Activated effector memory CD4-positive, alpha-beta T cell treated with Interleukin-2 at 50 U/mL for 16 hours (primary cell): ENCODE data around the gene MYRIP.
"Not testable (repeated sequence)": the region's sequence is repeated elsewhere in the genome, so short reads cannot be mapped to it uniquely, and the experiment has no call there.

Source experiments
- DNase-seq: peaks from one replicate; pipeline ENCODE4 v3.0.0-alpha.2; 2020

Gene MYRIP

GRCh38 chr3:40248591-40248990 lies 439.2 kb downstream of the MYRIP start:
- no peak for DNase-seq

DNA sequence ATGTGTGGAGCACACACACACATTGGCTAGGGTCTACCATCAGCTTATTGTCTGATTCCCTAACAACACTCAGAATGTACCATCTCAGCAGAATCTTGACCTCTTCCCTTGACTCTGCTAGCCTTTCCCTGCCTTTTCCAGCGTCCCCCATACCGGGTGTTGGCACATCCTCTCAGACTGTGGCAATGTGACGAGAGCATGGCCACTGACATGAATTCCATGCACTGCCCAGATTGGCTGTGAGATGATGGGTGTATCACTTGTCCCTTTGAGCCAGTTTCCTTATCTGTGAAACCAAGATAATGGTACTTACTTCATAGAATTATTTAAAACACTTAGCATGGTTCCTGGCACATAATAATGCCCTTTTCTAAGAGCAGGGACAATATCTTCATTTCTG lies 439.8 kb downstream of the MYRIP start:
- DNase-seq: no peak

DNA sequence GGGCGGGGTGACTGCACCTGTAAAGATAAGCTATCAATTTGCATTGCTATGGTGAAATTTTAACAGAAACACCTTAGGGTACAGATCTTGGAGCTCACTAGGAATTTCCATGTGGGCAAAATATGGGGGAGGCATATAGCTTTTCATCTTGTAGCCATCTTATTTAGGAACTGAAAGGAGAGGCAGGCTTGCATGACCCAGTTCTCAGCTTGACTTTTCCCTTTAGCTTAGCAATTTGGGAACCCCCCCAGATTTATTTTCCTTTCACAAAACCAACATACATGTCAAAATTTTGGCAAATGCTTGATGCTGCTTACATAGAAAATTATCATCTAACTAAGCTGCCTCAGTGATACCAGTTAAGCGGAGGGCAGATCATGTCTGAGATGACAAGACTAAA lies 445.1 kb downstream of the MYRIP start:
- DNase-seq: no peak

DNA sequence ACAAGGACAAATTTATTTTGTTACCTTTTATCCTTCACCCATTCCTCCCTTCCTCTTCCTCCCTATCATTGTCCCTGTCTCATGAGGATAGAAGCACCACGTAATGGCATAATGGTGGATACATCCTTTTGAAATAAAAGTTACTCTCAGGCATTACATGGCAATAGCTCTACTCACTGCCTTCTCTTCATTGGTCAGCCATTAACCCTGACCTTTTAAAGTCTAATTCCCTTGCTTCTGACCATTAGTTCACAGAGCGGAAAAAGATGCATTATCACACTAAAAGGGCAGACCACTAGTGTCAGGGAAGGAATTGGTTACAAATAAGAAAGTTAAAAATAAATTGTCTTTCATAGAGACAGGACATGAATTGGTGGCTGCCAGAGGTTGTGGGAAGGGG lies 445.5 kb downstream of the MYRIP start:
- DNase-seq: no peak

DNA sequence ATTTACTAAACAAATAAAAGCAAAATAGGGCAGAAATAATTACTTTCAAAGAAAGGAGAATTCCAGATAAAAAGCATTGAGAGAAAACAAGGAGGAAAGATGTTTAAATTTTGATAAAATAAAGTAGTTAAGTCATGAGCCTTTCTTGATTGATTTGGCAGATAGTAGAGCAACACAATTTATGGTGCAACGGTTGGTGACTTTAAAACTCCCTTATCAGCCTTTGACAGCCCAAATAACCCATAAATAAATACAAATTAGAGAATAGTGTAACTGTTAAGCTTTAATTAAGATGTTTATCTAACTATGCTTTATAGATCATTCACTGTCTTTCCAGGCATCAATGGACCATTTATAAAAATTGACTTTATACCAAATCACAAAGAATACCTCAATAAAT lies 446.1 kb downstream of the MYRIP start:
- no peak for DNase-seq

DNA sequence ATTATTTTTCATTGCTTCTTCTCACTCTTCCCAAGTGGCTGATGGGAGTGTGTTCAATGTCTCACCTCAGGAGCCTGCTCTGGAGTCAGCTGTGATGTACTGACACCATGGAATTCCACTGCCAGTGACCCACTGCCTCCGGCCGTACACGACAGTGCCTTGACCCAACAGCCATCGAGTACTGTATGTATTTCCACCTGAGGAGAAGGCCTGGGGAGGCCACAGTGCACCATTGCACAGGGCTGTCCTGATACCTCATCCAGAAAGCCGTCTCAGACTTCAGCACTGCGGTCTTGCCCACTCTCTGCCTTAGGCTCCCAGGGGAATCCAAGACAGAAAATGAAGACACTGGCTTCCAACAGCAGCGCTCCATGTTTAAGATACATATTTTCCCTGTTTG lies 448.7 kb downstream of the MYRIP start:
- no peak for DNase-seq

GRCh38 chr3:40258555-40258954 lies 449.1 kb downstream of the MYRIP start:
- no peak for DNase-seq

DNA sequence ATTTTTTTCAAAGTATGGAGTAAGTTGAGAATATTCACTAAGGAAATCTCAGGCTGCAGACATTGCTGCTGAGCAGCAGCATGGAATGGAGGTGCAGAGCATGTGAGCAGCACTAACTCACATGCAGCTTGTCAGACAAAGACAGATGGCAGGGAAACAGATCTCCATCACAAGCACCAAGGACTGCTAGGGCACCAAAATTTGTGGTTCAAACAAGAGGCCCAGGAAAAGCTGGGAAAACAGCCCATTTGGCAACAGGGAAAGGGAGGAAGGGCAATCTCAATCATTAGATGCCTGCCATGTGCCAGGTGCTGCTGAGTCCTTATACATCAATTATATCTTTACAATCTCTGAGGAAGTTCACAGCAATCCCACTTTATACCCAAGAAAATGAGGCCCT lies 452.9 kb downstream of the MYRIP start:
- DNase-seq: no peak

GRCh38 chr3:40264451-40264850 lies 455.0 kb downstream of the MYRIP start:
- DNase-seq: no peak

GRCh38 chr3:40265181-40265580 lies 455.8 kb downstream of the MYRIP start:
- DNase-seq: no peak

DNA sequence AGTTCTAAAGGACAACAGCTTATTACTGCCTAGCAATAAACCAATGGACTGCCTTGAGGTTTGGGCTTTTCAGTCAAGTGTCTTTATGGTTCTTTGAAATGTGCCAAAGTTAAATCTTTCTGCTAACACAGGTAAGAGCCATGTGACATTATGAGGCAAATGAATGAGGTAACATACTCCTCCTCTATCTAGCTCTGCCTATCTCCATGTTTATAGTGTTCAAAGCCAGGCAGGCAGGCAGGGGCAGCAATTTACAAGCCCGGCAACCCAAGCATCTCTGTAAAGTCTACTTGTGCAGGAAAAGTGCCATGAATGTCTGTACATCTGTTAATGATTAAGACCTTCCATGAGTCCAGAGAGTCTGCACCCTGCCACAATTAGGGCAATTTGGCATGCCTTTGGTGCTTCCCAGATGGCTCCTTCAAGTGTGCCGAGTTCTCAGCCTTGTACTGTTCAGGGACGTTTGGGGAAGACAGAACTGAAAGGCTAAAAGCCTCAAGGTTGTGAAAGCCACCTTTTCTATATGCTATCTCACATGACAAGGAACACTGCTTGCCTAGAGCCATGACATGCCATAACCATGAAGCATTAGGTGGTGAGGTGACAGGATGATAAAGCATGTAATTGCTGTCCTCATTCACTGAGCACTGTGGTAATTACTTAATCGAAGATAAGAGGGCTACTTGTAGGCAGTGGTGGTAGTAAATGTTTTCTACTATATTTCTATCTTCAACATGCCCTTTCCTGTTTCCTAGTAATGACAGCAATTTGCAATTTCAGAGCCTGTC lies 458.7 kb downstream of the MYRIP start:
- DNase-seq: no peak

GRCh38 chr3:40268802-40269524 lies 459.6 kb downstream of the MYRIP start:
- no peak for DNase-seq

- DNase-seq: no peak
Measured at GRCh38 chr3:40278791-40279190, 469.4 kb downstream of the MYRIP start.

GRCh38 chr3:40281995-40282394 lies 472.6 kb downstream of the MYRIP start:
- DNase-seq: no peak

DNA sequence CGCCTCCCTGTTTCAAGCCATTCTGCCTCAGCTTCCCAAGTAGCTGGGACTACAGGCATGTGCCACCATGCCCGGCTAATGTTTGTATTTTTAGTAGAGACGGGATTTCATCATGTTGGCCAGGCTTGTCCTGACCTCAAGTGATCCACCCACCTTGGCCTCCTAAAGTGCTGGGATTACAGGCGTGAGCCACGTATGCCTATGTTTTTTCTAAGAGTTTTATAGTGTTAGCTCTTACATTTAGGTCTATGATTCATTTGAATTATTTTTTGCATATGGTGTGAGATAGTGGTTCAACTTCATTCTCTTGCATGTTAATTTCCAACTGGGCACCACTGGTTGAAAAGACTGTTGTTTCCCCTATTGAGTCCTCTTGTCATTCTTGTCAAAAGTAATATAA lies 473.6 kb downstream of the MYRIP start:
- DNase-seq: not testable (repeated sequence)

- DNase-seq: no peak
Measured at GRCh38 chr3:40287248-40287647, 477.8 kb downstream of the MYRIP start.

DNA sequence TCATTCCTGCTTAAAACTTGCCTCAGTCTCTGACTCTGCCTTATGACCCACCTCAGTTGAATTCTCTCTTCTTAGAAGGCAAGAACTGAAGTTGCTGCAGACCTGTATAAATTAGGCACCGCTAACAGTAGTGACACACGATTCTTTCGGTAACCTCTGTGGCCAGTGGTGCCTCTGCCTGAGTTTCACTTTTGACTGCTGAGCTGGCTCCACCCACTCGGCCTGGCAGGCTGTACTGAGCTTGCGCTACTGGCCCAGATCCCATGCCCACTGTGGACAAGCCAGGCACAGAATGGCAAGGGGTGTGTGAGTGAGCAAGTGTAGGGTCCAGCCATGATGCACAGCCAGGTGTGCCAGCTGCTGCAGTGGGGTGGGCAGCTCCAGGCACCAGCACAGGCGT lies 481.0 kb downstream of the MYRIP start:
- no peak for DNase-seq

- no peak for DNase-seq
Measured at GRCh38 chr3:40291471-40291870, 482.1 kb downstream of the MYRIP start.

- DNase-seq: no peak
Measured at GRCh38 chr3:40292637-40293349, 483.4 kb downstream of the MYRIP start.

DNA sequence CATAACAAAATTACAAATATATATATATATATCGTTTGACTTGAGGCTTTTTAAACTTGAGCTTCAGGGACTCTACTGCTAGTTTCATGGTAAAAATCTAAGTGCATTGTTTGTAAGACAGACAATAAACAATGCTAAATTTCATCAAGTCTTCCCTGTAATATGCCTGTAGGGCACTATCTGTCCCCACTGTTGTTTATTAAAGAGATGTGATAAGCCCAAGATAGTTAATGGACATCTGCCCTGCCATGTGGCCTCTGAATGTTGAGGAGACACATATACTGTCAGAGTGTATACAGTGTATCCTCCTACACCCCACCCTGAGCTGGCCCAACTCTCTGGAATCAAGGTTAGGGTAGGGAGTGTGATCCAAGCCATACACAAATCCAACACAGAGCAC lies 485.0 kb downstream of the MYRIP start:
- no peak for DNase-seq

DNA sequence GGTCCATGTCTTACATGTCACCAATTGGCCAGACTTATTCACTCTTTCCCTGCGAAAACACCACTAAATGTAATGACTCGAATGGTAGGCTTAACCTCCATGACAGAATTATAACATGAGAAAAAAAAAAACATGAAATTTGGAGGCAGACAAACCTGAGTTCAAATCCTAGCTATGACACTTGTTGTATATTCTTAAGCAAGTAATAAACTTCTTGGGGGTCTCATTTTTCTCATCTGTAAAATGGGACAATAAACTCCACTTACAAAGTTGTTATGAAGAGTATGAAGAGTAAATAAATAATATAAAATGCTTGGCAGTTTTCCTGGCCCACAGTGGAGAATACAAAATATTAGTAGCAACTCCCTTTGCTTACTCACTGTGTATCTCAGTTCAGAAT lies 488.7 kb downstream of the MYRIP start:
- DNase-seq: no peak

DNA sequence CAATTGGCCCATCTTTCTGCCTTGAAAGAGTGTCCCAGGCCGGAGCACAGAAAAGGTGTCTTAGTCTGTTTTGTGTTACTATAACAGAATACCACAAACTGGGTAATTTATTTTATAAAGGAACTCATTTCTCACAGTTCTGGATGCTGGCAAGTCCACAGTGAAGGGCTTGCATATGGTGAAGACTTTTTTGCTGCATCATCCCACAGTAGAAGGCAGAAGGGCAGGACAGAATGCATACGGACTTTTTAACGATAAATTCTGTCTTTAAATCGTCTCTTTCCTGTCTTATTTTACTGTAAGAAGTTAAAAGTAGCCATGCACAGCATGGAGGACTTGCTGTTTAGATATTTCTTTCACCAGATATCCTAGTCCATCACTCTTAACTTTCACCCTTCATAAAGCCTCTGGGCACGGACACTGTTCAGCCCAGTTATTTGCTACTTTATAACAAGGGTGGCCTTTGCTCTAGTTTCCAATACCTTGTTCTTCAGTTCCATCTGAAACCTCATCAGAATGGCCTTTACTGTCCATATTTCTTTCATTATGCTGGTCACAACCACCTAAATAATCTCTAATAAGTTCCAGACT lies 489.8 kb downstream of the MYRIP start:
- no peak for DNase-seq

- no peak for DNase-seq
Measured at GRCh38 chr3:40299721-40300335, 490.4 kb downstream of the MYRIP start.
